HG02759 (cell line): ENCODE data around the gene SIX3.

Source experiments
- ATAC-seq: cut with Tn5 transposase; IDR thresholded peaks from one replicate; pipeline ENCODE4 v1.9.1; 2021; ENCODE audit warnings: mild to moderate bottlenecking, moderate library complexity; ENCODE audit not compliant: unreplicated experiment

The SIX3 gene

GRCh38 chr2:44980751-44981713 is 39.5 kb downstream of the SIX3 start:
- ATAC-seq: no peak

DNA sequence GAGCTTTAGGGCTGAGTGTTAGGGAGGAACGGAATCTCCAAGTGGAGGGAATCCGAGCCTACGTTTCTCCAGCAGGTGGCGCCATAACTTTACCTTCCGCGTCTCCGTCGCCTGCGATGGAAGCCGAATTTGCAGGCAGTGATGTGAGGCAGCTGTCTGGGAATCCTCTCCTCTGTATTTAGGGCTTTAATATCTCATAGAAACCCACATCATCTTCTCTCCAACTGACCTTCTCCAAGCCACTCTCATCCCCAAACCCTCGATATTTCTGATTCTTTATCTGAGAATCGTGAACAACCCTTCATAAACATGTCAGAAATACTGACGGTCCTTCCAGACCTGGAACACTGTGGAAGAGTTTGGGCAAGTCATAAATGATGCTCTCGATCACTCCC is 40.2 kb downstream of the SIX3 start:
- ATAC-seq: peak; percentile 55

DNA sequence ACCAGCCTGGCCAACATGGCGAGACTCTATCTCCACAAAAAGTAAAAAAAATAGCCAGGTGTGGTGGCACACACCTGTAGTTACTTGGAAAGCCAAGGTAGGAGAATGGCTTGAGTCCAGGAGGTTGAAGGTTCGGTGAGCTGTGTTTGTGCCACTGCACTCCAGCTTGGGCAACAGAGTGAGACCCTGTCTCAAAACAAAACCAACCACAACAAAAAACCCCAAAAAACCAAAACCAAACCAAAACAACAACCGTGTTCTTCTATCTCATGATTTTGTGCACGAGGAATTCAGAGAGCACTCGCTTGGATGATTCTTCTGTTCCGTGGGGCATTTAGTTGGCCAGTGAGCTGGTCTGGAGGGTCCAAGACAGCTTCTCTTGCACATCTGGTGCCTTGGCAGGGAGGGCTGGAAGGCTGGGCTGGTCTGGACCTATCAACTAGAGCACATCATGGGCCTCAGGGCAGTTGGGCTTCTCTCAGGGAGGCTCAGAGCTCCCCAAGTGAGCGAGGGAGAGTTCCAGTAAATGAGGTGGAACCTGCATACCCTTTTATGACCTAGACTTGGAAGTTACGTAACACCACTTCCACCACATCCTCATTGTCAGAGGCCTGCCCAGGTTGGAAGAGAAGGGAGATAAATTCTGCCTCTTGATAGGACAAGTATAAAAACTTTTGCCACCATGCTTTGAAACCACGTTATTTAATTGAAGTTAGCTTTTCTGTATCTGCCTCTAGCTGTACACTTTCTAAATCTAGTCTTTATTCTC is 42.5 kb downstream of the SIX3 start:
- ATAC-seq: peak; percentile 66

- ATAC-seq: no peak
These were observed 47.7 kb downstream of the SIX3 start for GRCh38 chr2:44989176-44989575.

GRCh38 chr2:44994377-44994776 is 52.9 kb downstream of the SIX3 start:
- ATAC-seq: no peak
